ENCODE data around the gene PRPS1L1.

The PRPS1L1 gene

GRCh38 chr7:18027628-18028027, at the start of gene PRPS1L1:
Gene PRPS1L1 (minus strand): TSS chr7:18027846.
- DNase-seq = no peak

- no peak for DNase-seq
Measured at GRCh38 chr7:18076461-18076860, 48.8 kb upstream of the PRPS1L1 start.

- DNase-seq = no peak
Measured at GRCh38 chr7:18068745-18069144, 41.1 kb upstream of the PRPS1L1 start.

GRCh38 chr7:18064242-18064838, 36.7 kb upstream of the PRPS1L1 start:
- DNase-seq = no peak

GRCh38 chr7:18063149-18063901, 35.7 kb upstream of the PRPS1L1 start:
- no peak for DNase-seq

- no peak for DNase-seq
Measured at GRCh38 chr7:18059171-18059570, 31.5 kb upstream of the PRPS1L1 start.

GRCh38 chr7:18053941-18054340, 26.3 kb upstream of the PRPS1L1 start:
- no peak for DNase-seq

- no peak for DNase-seq
Measured at GRCh38 chr7:18053177-18053928, 25.7 kb upstream of the PRPS1L1 start.

GRCh38 chr7:18049262-18049661, 21.6 kb upstream of the PRPS1L1 start:
- DNase-seq = no peak

- DNase-seq = no peak
Measured at GRCh38 chr7:18046601-18047000, 19.0 kb upstream of the PRPS1L1 start.

GRCh38 chr7:18045171-18045570, 17.5 kb upstream of the PRPS1L1 start:
- DNase-seq = no peak

- DNase-seq = no peak
Measured at GRCh38 chr7:18041191-18041590, 13.5 kb upstream of the PRPS1L1 start.

- no peak for DNase-seq
Measured at GRCh38 chr7:18040196-18040595, 12.6 kb upstream of the PRPS1L1 start.

- DNase-seq = peak in 1 of 2 experiments; percentile 3
Measured at GRCh38 chr7:18038382-18038781, 10.7 kb upstream of the PRPS1L1 start.

- DNase-seq = no peak
Measured at GRCh38 chr7:18037609-18038008, 10.0 kb upstream of the PRPS1L1 start.

GRCh38 chr7:18036783-18037182, 9.1 kb upstream of the PRPS1L1 start:
- DNase-seq = no peak

GRCh38 chr7:18030758-18031157, 3.1 kb upstream of the PRPS1L1 start:
- DNase-seq = no peak

- DNase-seq = no peak
Measured at GRCh38 chr7:18020138-18020715, 7.4 kb downstream of the PRPS1L1 start.

- no peak for DNase-seq
Measured at GRCh38 chr7:18019555-18019954, 8.1 kb downstream of the PRPS1L1 start.

- no peak for DNase-seq
Measured at GRCh38 chr7:18018296-18019215, 9.1 kb downstream of the PRPS1L1 start.

GRCh38 chr7:18016547-18017444, 10.8 kb downstream of the PRPS1L1 start:
- DNase-seq = no peak
